Stomach (tissue), 4 donors: ENCODE results near the gene NDUFB2.

Source experiments
- POLR2A ChIP-seq, 4 donors: fragments of 450-650 bp; IDR thresholded peaks; one replicate each; pipeline ENCODE4 v1.6.1; 2016; ENCODE audit warnings: antibody characterized with exemption in 4 of 4, control low read depth in 2 of 4, mild to moderate bottlenecking in 1 of 4, moderate library complexity in 1 of 4
- TF ChIP-seq, protein P1 (sequence below), 7 experiments: fragments of 450-650 bp in 4 of 7; fragments of 200-600 bp in 3 of 7; sonication (generic) in 3 of 7; IDR thresholded peaks; one replicate each; pipeline ENCODE4 v1.5.1; 2016 to 2019; ENCODE audit warnings: antibody characterized with exemption in 7 of 7, control low read depth in 2 of 7, mild to moderate bottlenecking in 1 of 7

DNA sequence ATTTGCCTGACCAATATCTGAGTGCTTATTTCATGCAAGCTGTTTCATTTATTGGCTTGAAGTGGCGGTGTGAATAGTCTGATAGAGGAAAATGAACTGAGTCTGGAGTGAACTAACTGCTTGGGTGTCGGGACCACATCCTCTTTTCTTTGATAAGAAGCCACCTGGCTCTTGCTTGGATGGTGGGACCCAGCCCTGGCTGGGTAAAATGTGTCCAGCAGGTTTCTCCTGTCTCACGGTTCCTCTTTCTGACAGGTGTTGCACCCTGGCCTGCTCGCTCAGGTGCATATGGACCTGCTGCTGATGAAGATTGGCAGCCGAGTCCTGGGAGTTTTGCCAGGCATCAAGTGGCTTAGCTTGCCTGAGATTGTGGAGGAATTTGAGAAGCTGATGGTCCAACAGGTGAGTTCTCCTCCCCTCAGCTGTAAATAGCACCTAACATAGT, 22.1 kb upstream of the NDUFB2 start:
- TF ChIP-seq, protein P1, sequence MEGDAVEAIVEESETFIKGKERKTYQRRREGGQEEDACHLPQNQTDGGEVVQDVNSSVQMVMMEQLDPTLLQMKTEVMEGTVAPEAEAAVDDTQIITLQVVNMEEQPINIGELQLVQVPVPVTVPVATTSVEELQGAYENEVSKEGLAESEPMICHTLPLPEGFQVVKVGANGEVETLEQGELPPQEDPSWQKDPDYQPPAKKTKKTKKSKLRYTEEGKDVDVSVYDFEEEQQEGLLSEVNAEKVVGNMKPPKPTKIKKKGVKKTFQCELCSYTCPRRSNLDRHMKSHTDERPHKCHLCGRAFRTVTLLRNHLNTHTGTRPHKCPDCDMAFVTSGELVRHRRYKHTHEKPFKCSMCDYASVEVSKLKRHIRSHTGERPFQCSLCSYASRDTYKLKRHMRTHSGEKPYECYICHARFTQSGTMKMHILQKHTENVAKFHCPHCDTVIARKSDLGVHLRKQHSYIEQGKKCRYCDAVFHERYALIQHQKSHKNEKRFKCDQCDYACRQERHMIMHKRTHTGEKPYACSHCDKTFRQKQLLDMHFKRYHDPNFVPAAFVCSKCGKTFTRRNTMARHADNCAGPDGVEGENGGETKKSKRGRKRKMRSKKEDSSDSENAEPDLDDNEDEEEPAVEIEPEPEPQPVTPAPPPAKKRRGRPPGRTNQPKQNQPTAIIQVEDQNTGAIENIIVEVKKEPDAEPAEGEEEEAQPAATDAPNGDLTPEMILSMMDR (IDR thresholded peaks at IDR 0.05), result no peak
- TF ChIP-seq POLR2A (IDR thresholded peaks at IDR 0.05), result peak in 1 of 4 donors; percentile 6
